Activated naive CD4-positive, alpha-beta T cell treated with anti-CD3 and anti-CD28 coated beads, Interleukin-2, amount 50 U/mL, for 24 hours (primary cell): ENCODE results near the gene OTOS.

Experiments
- H3K27ac Mint-ChIP-seq: one replicate; pipeline ENCODE4 v1.8.0; 2021; ENCODE audit warnings: mild to moderate bottlenecking, mixed read lengths
- H3K27me3 Mint-ChIP-seq: one replicate; pipeline ENCODE4 v1.8.0; 2021; ENCODE audit warnings: mixed read lengths
- H3K36me3 Mint-ChIP-seq: one replicate; pipeline ENCODE4 v1.8.0; 2021; ENCODE audit warnings: mixed read lengths
- H3K4me1 Mint-ChIP-seq: one replicate; pipeline ENCODE4 v1.8.0; 2021; ENCODE audit warnings: mixed read lengths
- H3K4me3 Mint-ChIP-seq: one replicate; pipeline ENCODE4 v1.8.0; 2021; ENCODE audit warnings: mild to moderate bottlenecking, mixed read lengths
- H3K9me3 Mint-ChIP-seq: one replicate; pipeline ENCODE4 v1.8.0; 2021; ENCODE audit warnings: mixed read lengths

OTOS gene

DNA sequence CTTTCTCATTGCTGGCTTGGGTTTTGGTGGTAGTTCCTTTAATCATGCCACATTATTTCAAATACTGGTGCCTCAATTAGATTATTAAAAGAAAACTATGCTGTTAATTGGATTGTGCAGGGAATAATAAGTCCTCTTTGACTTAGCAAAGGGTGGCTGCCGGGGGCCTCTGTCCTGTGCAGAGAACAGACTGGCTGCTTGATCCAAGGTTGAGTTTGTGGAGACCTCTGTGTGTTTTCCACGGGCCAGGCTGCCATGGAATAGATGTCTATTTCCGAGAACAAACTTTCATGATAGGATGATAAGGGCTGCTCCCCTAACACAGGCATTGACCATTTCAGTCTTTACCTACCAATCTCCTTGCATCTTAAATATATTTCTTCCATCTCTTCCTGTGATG, 30.4 kb upstream of the OTOS start:
- Mint-ChIP-seq H3K9me3 (no peaks in the 10 kb centered on the region), H3K4me3 (no peak overlapping the region), H3K36me3 (no peaks in the 10 kb centered on the region), H3K27me3 (peaks cover 3% of the 10 kb centered on the region), H3K27ac (no peak overlapping the region), H3K4me1 (no peaks in the 10 kb centered on the region)

GRCh38 chr2:240170354-240170735, 29.9 kb upstream of the OTOS start:
- Mint-ChIP-seq H3K4me1 (no peaks in the 10 kb centered on the region), H3K27me3 (peaks cover 2% of the 10 kb centered on the region), H3K27ac (no peak overlapping the region), H3K36me3 (no peaks in the 10 kb centered on the region), H3K9me3 (no peaks in the 10 kb centered on the region), H3K4me3 (no peak overlapping the region)

- Mint-ChIP-seq H3K4me3 (no peak overlapping the region), H3K27me3 (peaks cover 2% of the 10 kb centered on the region), H3K9me3 (no peaks in the 10 kb centered on the region), H3K27ac (no peak overlapping the region), H3K4me1 (no peaks in the 10 kb centered on the region), H3K36me3 (no peaks in the 10 kb centered on the region)
Observed at GRCh38 chr2:240169486-240170353, 29.3 kb upstream of the OTOS start.

DNA sequence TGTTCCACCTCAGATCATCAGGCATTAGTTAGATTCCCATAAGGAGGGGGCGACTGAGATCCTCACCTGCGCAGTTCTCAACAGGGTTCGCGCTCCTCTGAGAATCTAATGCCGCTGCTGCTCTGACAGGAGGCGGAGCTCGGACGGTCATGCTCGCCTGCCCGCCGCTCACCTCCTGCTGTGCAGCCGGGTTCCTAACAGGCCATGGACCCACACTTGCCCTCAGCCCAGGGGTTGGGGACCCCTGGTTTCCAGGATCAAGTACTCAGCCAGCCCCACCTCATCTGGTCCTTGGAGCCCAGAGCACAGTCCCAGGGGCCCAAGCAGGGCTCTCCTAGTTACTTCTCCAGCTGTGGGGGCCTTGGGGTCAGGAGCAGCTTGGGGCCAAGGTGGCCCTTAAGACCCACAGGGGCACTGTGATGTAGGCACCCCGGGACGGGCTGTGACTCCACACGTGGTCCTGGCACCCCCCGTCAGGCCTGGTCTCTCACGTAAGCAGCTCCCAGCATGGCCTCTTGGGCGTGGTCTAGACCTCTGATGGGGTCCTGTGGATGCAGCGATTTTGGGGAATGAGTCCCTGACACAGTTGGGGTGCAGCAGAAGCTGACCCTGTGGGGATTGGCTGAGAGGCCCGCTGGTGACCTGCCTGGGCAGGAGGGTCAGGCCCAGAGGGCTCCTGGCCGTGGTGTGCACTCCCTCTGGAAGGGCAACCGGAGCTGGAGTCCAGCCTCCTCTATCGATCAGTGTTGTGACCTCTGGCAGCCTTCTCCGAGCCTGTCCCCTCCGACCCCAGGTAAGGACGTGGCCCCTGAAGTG, 28.3 kb upstream of the OTOS start:
- Mint-ChIP-seq H3K36me3 (no peaks in the 10 kb centered on the region), H3K9me3 (no peaks in the 10 kb centered on the region), H3K4me1 (no peaks in the 10 kb centered on the region), H3K4me3 (no peak overlapping the region), H3K27ac (no peak overlapping the region), H3K27me3 (no peaks in the 10 kb centered on the region)

- Mint-ChIP-seq H3K27me3 (no peaks in the 10 kb centered on the region), H3K9me3 (no peaks in the 10 kb centered on the region), H3K4me3 (no peak overlapping the region), H3K27ac (no peak overlapping the region), H3K36me3 (no peaks in the 10 kb centered on the region), H3K4me1 (no peaks in the 10 kb centered on the region)
Observed at GRCh38 chr2:240168041-240168440, 27.6 kb upstream of the OTOS start.

- Mint-ChIP-seq H3K4me1 (no peaks in the 10 kb centered on the region), H3K4me3 (no peak overlapping the region), H3K27me3 (no peaks in the 10 kb centered on the region), H3K9me3 (no peaks in the 10 kb centered on the region), H3K36me3 (no peaks in the 10 kb centered on the region), H3K27ac (no peak overlapping the region)
Observed at GRCh38 chr2:240167588-240167880, 27.1 kb upstream of the OTOS start.

DNA sequence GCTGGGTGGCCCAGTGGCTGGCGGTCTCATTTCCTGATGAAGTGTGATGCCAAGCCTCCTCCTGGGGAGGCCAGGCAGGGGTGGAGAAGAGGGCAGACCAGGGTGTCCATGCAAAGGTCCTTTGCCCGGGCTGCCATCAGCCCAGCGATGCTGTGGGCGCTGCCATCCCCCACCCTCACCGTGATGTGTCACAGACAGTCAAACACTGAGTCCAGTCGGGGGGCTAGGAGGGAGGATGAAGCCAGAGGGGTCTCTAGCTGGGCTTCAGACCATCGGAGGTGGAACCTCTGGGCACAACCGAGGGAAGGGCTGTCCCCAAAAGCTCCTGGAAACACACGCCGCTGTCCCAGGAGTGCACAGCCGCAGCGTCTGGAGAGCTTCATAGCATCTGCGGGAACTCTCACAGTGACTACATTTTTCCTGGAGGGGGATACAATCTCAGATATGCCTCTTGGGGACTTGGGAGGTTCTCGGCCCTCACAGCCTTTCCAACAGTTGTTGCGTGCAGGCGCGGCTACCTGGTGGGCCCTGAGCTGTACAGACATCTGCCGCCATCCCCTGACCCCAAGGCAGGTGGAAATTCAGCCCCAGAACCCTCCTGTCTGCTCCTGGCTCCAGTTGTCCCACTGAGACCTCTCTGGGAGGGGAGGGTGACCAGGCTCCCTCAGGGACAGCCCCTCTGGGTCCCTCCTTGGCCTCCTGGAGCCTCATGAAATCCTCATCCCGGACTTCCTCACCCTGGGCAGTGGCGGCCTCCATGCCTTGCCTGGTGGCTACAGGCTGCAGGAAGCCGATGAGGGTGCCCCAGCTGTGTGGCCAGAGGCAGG, 26.5 kb upstream of the OTOS start:
- H3K4me1 Mint-ChIP-seq = no peaks in the 10 kb centered on the region
- H3K27ac Mint-ChIP-seq = no peak overlapping the region
- H3K36me3 Mint-ChIP-seq = no peaks in the 10 kb centered on the region
- peaks cover 3% of the 10 kb centered on the region for H3K27me3 Mint-ChIP-seq
- H3K9me3 Mint-ChIP-seq = no peaks in the 10 kb centered on the region
- H3K4me3 Mint-ChIP-seq = no peak overlapping the region

DNA sequence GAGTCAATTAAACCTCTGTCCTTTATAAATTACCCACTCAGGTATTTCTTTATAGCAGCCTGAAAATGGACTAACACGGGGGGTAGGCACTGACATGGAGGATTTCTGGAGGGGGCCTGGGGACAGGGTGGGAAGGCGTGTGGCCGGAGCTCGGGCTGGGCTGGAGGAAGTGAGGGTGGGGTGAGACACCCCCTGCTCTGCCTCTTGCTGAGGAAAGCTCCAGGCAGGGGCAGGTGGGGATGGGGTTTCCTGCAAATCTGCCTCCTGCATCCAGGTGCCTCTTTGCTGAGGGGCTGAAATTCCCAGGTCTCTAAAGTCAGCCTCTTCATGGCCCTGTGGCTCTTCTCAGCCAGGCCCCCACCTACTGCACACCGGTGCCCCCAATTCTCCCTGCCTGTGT, 25.7 kb upstream of the OTOS start:
- no peaks in the 10 kb centered on the region for H3K36me3 Mint-ChIP-seq
- no peak overlapping the region for H3K4me3 Mint-ChIP-seq
- no peaks in the 10 kb centered on the region for H3K4me1 Mint-ChIP-seq
- H3K9me3 Mint-ChIP-seq = no peaks in the 10 kb centered on the region
- H3K27me3 Mint-ChIP-seq = peaks cover 4% of the 10 kb centered on the region
- no peak overlapping the region for H3K27ac Mint-ChIP-seq

DNA sequence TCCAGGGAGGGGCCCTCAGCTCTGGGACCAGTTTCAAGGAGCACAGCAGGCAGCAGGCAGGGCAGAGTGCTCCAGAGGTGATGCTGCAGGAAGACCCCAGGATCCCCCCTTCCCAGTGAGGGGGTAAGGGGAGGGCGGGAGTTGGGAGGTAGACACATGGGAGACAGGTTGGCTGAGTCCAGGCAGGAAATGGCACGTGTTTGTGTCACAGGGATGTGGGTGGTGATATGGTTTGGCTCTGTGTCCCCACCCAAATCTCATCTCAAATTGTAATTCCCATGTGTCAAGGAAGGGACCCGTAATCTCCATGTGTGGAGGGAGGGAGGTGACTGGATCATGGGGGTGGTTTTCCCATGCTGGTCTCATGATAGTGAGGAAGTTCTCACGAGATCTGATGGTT, 25.2 kb upstream of the OTOS start:
- no peaks in the 10 kb centered on the region for H3K9me3 Mint-ChIP-seq
- H3K36me3 Mint-ChIP-seq = no peaks in the 10 kb centered on the region
- no peak overlapping the region for H3K4me3 Mint-ChIP-seq
- peaks cover 4% of the 10 kb centered on the region for H3K27me3 Mint-ChIP-seq
- H3K4me1 Mint-ChIP-seq = no peaks in the 10 kb centered on the region
- no peak overlapping the region for H3K27ac Mint-ChIP-seq

- peaks cover 4% of the 10 kb centered on the region for H3K27me3 Mint-ChIP-seq
- no peaks in the 10 kb centered on the region for H3K36me3 Mint-ChIP-seq
- H3K9me3 Mint-ChIP-seq = no peaks in the 10 kb centered on the region
- H3K4me3 Mint-ChIP-seq = no peak overlapping the region
- H3K27ac Mint-ChIP-seq = no peak overlapping the region
- no peaks in the 10 kb centered on the region for H3K4me1 Mint-ChIP-seq
Observed at GRCh38 chr2:240165034-240165433, 24.6 kb upstream of the OTOS start.

- Mint-ChIP-seq H3K9me3 (no peaks in the 10 kb centered on the region), H3K4me1 (no peaks in the 10 kb centered on the region), H3K27ac (no peak overlapping the region), H3K4me3 (no peak overlapping the region), H3K36me3 (no peaks in the 10 kb centered on the region), H3K27me3 (peaks cover 4% of the 10 kb centered on the region)
Observed at GRCh38 chr2:240164586-240164985, 24.1 kb upstream of the OTOS start.

- Mint-ChIP-seq H3K4me1 (no peaks in the 10 kb centered on the region), H3K36me3 (no peaks in the 10 kb centered on the region), H3K27ac (no peak overlapping the region), H3K9me3 (no peaks in the 10 kb centered on the region), H3K27me3 (peaks cover 4% of the 10 kb centered on the region), H3K4me3 (no peak overlapping the region)
Observed at GRCh38 chr2:240163844-240164574, 23.6 kb upstream of the OTOS start.

GRCh38 chr2:240162939-240163714, 22.7 kb upstream of the OTOS start:
- peaks cover 4% of the 10 kb centered on the region for H3K27me3 Mint-ChIP-seq
- no peak overlapping the region for H3K4me3 Mint-ChIP-seq
- no peaks in the 10 kb centered on the region for H3K9me3 Mint-ChIP-seq
- H3K27ac Mint-ChIP-seq = no peak overlapping the region
- H3K4me1 Mint-ChIP-seq = no peaks in the 10 kb centered on the region
- no peaks in the 10 kb centered on the region for H3K36me3 Mint-ChIP-seq

DNA sequence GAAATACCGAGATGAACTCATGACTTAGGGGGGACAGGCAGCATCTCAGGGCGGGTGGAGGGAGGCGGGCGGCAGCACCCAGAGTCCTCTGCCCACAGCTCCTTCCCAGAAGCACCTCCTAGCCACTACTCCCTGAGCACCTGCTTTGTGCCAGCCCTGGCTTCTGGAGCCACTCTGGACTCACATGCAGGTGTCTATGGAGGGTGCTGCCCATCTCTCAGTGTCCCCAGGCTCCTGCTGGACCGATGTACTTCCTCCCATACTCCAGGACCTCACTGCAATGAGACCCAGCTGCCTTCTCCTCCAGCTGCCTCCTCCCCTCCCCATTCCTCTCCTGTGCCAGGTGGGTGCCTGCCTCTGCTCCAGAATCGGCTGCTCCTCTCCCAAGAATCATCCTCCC, 22.1 kb upstream of the OTOS start:
- no peak overlapping the region for H3K4me3 Mint-ChIP-seq
- no peaks in the 10 kb centered on the region for H3K9me3 Mint-ChIP-seq
- no peak overlapping the region for H3K27ac Mint-ChIP-seq
- H3K36me3 Mint-ChIP-seq = no peaks in the 10 kb centered on the region
- no peaks in the 10 kb centered on the region for H3K4me1 Mint-ChIP-seq
- H3K27me3 Mint-ChIP-seq = peaks cover 4% of the 10 kb centered on the region

DNA sequence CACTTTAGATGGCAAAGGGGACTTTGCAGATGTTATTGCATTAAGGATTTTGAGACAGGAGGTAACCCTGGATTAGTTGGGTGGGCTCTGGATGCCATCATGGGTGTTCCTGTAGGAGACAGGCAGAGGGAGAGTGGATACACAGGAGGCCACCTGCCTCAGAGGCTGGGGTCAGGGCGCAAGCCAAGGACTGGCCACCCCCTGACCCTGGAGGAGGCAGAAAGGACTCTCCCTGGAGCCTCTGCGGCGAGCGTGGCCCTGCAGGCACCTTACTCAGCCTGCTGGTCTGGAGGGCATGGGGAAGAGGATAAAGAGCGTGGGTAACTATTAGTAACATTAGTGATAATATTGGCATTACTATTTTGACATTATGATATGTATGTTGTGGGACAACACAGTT, 21.6 kb upstream of the OTOS start:
- Mint-ChIP-seq H3K4me3 (no peak overlapping the region), H3K9me3 (no peaks in the 10 kb centered on the region), H3K27me3 (peaks cover 4% of the 10 kb centered on the region), H3K27ac (no peak overlapping the region), H3K4me1 (no peaks in the 10 kb centered on the region), H3K36me3 (no peaks in the 10 kb centered on the region)
